Upper lobe of left lung (tissue), 6 donors: Measurements from ENCODE around the gene RNFT2. TPM values are rescaled to one million over a fixed set of nuclear protein-coding genes. Genes with fewer than 3 reads are reported as not detected.

Experiments
- ATAC-seq, 2 donors: fragments of 200-7000 bp; cut with Tn5 transposase; one replicate each; pipeline ENCODE4 v1.9.1; 2022; ENCODE audit warnings: mild to moderate bottlenecking in 2 of 2, moderate library complexity in 2 of 2; ENCODE audit not compliant: low FRiP score in 2 of 2
- DNase-seq, 2 donors: peaks; one replicate each; pipeline ENCODE4 v3.0.0-alpha.2; 2019 to 2020
- H3K27ac ChIP-seq, 4 donors: fragments of 200-600 bp; sonication (generic); one replicate each; pipeline ENCODE4 v1.5.1; 2016 to 2019
- H3K27me3 ChIP-seq, 4 donors: fragments of 200-600 bp; sonication (generic); one replicate each; pipeline ENCODE4 v1.5.1; 2017 to 2019
- H3K36me3 ChIP-seq, 4 donors: fragments of 200-600 bp; sonication (generic); one replicate each; pipeline ENCODE4 v1.5.1; 2016 to 2019
- H3K4me1 ChIP-seq, 4 donors: fragments of 200-600 bp; sonication (generic); one replicate each; pipeline ENCODE4 v1.5.1; 2018 to 2019
- H3K4me3 ChIP-seq, 4 donors: fragments of 200-600 bp; sonication (generic); one replicate each; pipeline ENCODE4 v1.5.1; 2017 to 2019; ENCODE audit warnings: mild to moderate bottlenecking in 2 of 4, moderate library complexity in 1 of 4
- H3K9me3 ChIP-seq, 4 donors: fragments of 200-600 bp; sonication (generic); one replicate each; pipeline ENCODE4 v1.5.1; 2018 to 2019
- CTCF ChIP-seq, 6 experiments: fragments of 450-650 bp in 4 of 6; fragments of 200-600 bp in 2 of 6; sonication (generic) in 2 of 6; IDR thresholded peaks; one replicate each; pipeline ENCODE4 v1.5.1; 2016 to 2019; ENCODE audit warnings: antibody characterized with exemption in 6 of 6
- EP300 ChIP-seq, 4 donors: sonication (generic); formaldehyde crosslinking; IDR thresholded peaks; one replicate each; pipeline ENCODE4 v1.5.1; 2017; ENCODE audit warnings: antibody characterized with exemption in 4 of 4, control low read depth in 2 of 4
- POLR2A ChIP-seq, 4 donors: fragments of 450-650 bp; IDR thresholded peaks; one replicate each; pipeline ENCODE4 v1.5.1; 2016 to 2017; ENCODE audit warnings: antibody characterized with exemption in 4 of 4, mild to moderate bottlenecking in 2 of 4
- POLR2AphosphoS5 ChIP-seq, 2 donors: sonication (generic); formaldehyde crosslinking; IDR thresholded peaks; one replicate each; pipeline ENCODE4 v1.5.1; 2017; ENCODE audit warnings: antibody characterized with exemption in 2 of 2
- WGBS, 2 donors: methylation state at CpG; one replicate each; pipeline ENCODE4 v1.1.5; 2017 to 2018; 5-methylcytosine and 5-hydroxymethylcytosine counted together
- total RNA-seq, 6 donors: library from RNA; depleted of rRNA in 4 of 6; stranded (reverse); fragments of >200 nt in 4 of 6; gene quantifications; one replicate each; pipeline versions ENCODE4 v1.1.0 to v1.2.1, GENCODE V29; 2016 to 2021
- donor health status: DM: no; HTN: no; CAD: no; lungs with moderate emphysema.
- donor health status: DM: no; HTN: yes; CAD: no; lungs with severe emphysema.

Gene RNFT2
- total RNA-seq, 6 donors from 2014 or later, result 0.91 to 4.8 (median 2.1) TPM

- no peak for DNase-seq
- Histone ChIP-seq H3K36me3 (no peaks in the 10 kb centered on the region), H3K27ac (no peak overlapping the region), H3K27me3 (no peaks in the 10 kb centered on the region), H3K9me3 (no peaks in the 10 kb centered on the region), H3K4me1 (no peaks in the 10 kb centered on the region), H3K4me3 (no peak overlapping the region)
- no peak for TF ChIP-seq EP300 (IDR thresholded peaks at IDR 0.05)
- no peak for TF ChIP-seq POLR2A (IDR thresholded peaks at IDR 0.05)
- TF ChIP-seq CTCF (IDR thresholded peaks at IDR 0.05), result no peak
- no peak for TF ChIP-seq POLR2AphosphoS5 (IDR thresholded peaks at IDR 0.05)
- ATAC-seq, result no peak
- 92% methylated on average over 3 of the region's 3 CpGs for WGBS, 2 donors
Measured at GRCh38 chr12:116766746-116767145, 28.6 kb downstream of the RNFT2 start.

- DNase-seq (no peak), ATAC-seq (no peak)
- Histone ChIP-seq H3K4me3 (no peak overlapping the region), H3K36me3 (no peaks in the 10 kb centered on the region), H3K4me1 (no peaks in the 10 kb centered on the region), H3K27ac (no peak overlapping the region), H3K27me3 (no peaks in the 10 kb centered on the region), H3K9me3 (no peaks in the 10 kb centered on the region)
- WGBS, 2 donors, result 58 to 68% methylated on average over 8 of the region's 8 CpGs
- TF ChIP-seq CTCF (IDR thresholded peaks at IDR 0.05) (no peak), EP300 (IDR thresholded peaks at IDR 0.05) (no peak), POLR2AphosphoS5 (IDR thresholded peaks at IDR 0.05) (no peak), POLR2A (IDR thresholded peaks at IDR 0.05) (no peak)
Measured at GRCh38 chr12:116771651-116772050, 33.5 kb downstream of the RNFT2 start.

- Histone ChIP-seq H3K27me3 (no peaks in the 10 kb centered on the region), H3K4me1 (no peaks in the 10 kb centered on the region), H3K4me3 (no peak overlapping the region), H3K9me3 (no peaks in the 10 kb centered on the region), H3K27ac (no peak overlapping the region), H3K36me3 (no peaks in the 10 kb centered on the region)
- no peak for TF ChIP-seq EP300 (IDR thresholded peaks at IDR 0.05)
- ATAC-seq (no peak), DNase-seq (no peak)
- WGBS, 2 donors, result 42 to 65% methylated on average over 4 of the region's 4 CpGs
Measured at GRCh38 chr12:116773276-116773731, 35.2 kb downstream of the RNFT2 start.

GRCh38 chr12:116774020-116774419, 35.9 kb downstream of the RNFT2 start:
- H3K27me3 ChIP-seq, result no peaks in the 10 kb centered on the region
- no peaks in the 10 kb centered on the region for H3K36me3 ChIP-seq
- DNase-seq (no peak), ATAC-seq (no peak)
- no peaks in the 10 kb centered on the region for H3K4me1 ChIP-seq
- WGBS, 2 donors, result 67 to 86% methylated on average over 4 of the region's 4 CpGs
- H3K27ac ChIP-seq, result no peak overlapping the region
- H3K9me3 ChIP-seq, result no peaks in the 10 kb centered on the region
- H3K4me3 ChIP-seq, result no peak overlapping the region
- TF ChIP-seq CTCF (IDR thresholded peaks at IDR 0.05) (no peak), EP300 (IDR thresholded peaks at IDR 0.05) (no peak), POLR2AphosphoS5 (IDR thresholded peaks at IDR 0.05) (no peak)

GRCh38 chr12:116777245-116777644, 39.1 kb downstream of the RNFT2 start:
- ATAC-seq, result no peak
- H3K27me3 ChIP-seq, result no peaks in the 10 kb centered on the region
- TF ChIP-seq CTCF (IDR thresholded peaks at IDR 0.05) (no peak), EP300 (IDR thresholded peaks at IDR 0.05) (no peak), POLR2A (IDR thresholded peaks at IDR 0.05) (no peak)
- H3K27ac ChIP-seq, result no peak overlapping the region
- H3K36me3 ChIP-seq, result no peaks in the 10 kb centered on the region
- H3K4me1 ChIP-seq, result no peaks in the 10 kb centered on the region
- WGBS, 2 donors, result 87 to 100% methylated on average over 1 of the region's 1 CpG
- no peak for DNase-seq
- H3K9me3 ChIP-seq, result no peaks in the 10 kb centered on the region
- no peak overlapping the region for H3K4me3 ChIP-seq
